GM19035 (cell line): ENCODE data around the gene POU2F2.
"Not testable (repeated sequence)": the region's sequence is repeated elsewhere in the genome, so short reads cannot be mapped to it uniquely, and the experiment has no call there.

Experiments
- ATAC-seq: cut with Tn5 transposase; IDR thresholded peaks from one replicate; pipeline ENCODE4 v1.9.1; 2021; ENCODE audit not compliant: unreplicated experiment

POU2F2 gene

GRCh38 chr19:42102877-42103276 lies 29.4 kb downstream of the POU2F2 start:
- no peak for ATAC-seq

GRCh38 chr19:42100241-42100640 lies 32.0 kb downstream of the POU2F2 start:
- not testable (repeated sequence) for ATAC-seq

- ATAC-seq: no peak
Measured at GRCh38 chr19:42099336-42099925, 32.8 kb downstream of the POU2F2 start.

- no peak for ATAC-seq
Measured at GRCh38 chr19:42098781-42099180, 33.5 kb downstream of the POU2F2 start.

- no peak for ATAC-seq
Measured at GRCh38 chr19:42097461-42097860, 34.8 kb downstream of the POU2F2 start.

GRCh38 chr19:42096255-42096837 lies 35.9 kb downstream of the POU2F2 start:
- no peak for ATAC-seq

- no peak for ATAC-seq
Measured at GRCh38 chr19:42095814-42096230, 36.4 kb downstream of the POU2F2 start.

GRCh38 chr19:42095142-42095813 lies 37.0 kb downstream of the POU2F2 start:
- no peak for ATAC-seq

GRCh38 chr19:42093926-42094325 lies 38.3 kb downstream of the POU2F2 start:
- no peak for ATAC-seq

- no peak for ATAC-seq
Measured at GRCh38 chr19:42093505-42093904, 38.7 kb downstream of the POU2F2 start.

GRCh38 chr19:42092350-42092749 lies 39.9 kb downstream of the POU2F2 start:
- ATAC-seq: no peak

GRCh38 chr19:42091742-42092141 lies 40.5 kb downstream of the POU2F2 start:
- no peak for ATAC-seq

- no peak for ATAC-seq
Measured at GRCh38 chr19:42091300-42091699, 40.9 kb downstream of the POU2F2 start.

GRCh38 chr19:42090672-42091071 lies 41.6 kb downstream of the POU2F2 start:
- no peak for ATAC-seq

GRCh38 chr19:42089772-42090171 lies 42.5 kb downstream of the POU2F2 start:
- ATAC-seq: no peak

- ATAC-seq: no peak
Measured at GRCh38 chr19:42089191-42089750, 43.0 kb downstream of the POU2F2 start.

GRCh38 chr19:42088471-42089190 lies 43.6 kb downstream of the POU2F2 start:
- ATAC-seq: no peak

- no peak for ATAC-seq
Measured at GRCh38 chr19:42086770-42087550, 45.3 kb downstream of the POU2F2 start.

GRCh38 chr19:42086188-42086736 lies 46.0 kb downstream of the POU2F2 start:
- ATAC-seq: no peak

GRCh38 chr19:42083537-42083936 lies 48.7 kb downstream of the POU2F2 start:
- no peak for ATAC-seq
